Measurements from ENCODE around the gene RAB7A. TPM values are rescaled to one million over a fixed set of nuclear protein-coding genes. Genes with fewer than 3 reads are reported as not detected.

Gene RAB7A
- total and polyA plus RNA-seq, 12 donors: 76.7 to 446 (median 133) TPM

GRCh38 chr3:128786434-128787020, 60.5 kb downstream of the RAB7A start:
- Histone ChIP-seq H3K36me3 (replicated peaks in 1 of 2) (no peaks in the 10 kb centered on the region), H3K9me3 (replicated peaks in 1 of 3) (no peaks in the 10 kb centered on the region), H3K4me1 (replicated peaks in 1 of 2) (peaks cover 18 to 53% of the 10 kb centered on the region in 2 donors), H3K27ac (peak overlapping the region in 1 of 5 donors; percentile 41), H3K27me3 (no peaks in the 10 kb centered on the region), H3K4me3 (no peak overlapping the region)
- WGBS, 4 donors: 46 to 66% (median 53%) methylated on average over 3 of the region's 3 CpGs
- no peak for DNase-seq
- no peak for TF ChIP-seq CTCF (IDR thresholded peaks at IDR 0.05)
- no peak for TF ChIP-seq POLR2A (IDR thresholded peaks at IDR 0.05)
- intact Hi-C loops (cut with DNase I): no loop called here

- H3K36me3 ChIP-seq (replicated peaks in 1 of 2): no peaks in the 10 kb centered on the region
- 86 to 94% (median 90%) methylated on average over 11 to 12 of the region's 12 CpGs for WGBS, 4 donors
- no peak overlapping the region for H3K4me3 ChIP-seq
- no peaks in the 10 kb centered on the region for H3K9me3 ChIP-seq (replicated peaks in 1 of 3)
- no peak for DNase-seq
- peaks cover 18 to 53% of the 10 kb centered on the region in 2 donors for H3K4me1 ChIP-seq (replicated peaks in 1 of 2)
- intact Hi-C loops (cut with DNase I): no loop called here
- H3K27ac ChIP-seq: no peak overlapping the region
- no peaks in the 10 kb centered on the region for H3K27me3 ChIP-seq
- peak in 3 of 6 experiments; percentile 14 to 24 (median 22) for TF ChIP-seq CTCF (IDR thresholded peaks at IDR 0.05)
- no peak for TF ChIP-seq POLR2A (IDR thresholded peaks at IDR 0.05)
Observed at GRCh38 chr3:128787256-128788253, 61.6 kb downstream of the RAB7A start.

GRCh38 chr3:128788268-128788869, 62.4 kb downstream of the RAB7A start:
- intact Hi-C loops (cut with DNase I): no loop called here
- WGBS, 4 donors: 81 to 92% (median 88%) methylated on average over 5 of the region's 5 CpGs
- Histone ChIP-seq H3K36me3 (replicated peaks in 1 of 2) (no peaks in the 10 kb centered on the region), H3K4me1 (replicated peaks in 1 of 2) (peaks cover 18 to 57% of the 10 kb centered on the region in 2 donors), H3K27ac (no peak overlapping the region), H3K9me3 (replicated peaks in 1 of 3) (no peaks in the 10 kb centered on the region), H3K27me3 (no peaks in the 10 kb centered on the region), H3K4me3 (no peak overlapping the region)
- TF ChIP-seq POLR2A (IDR thresholded peaks at IDR 0.05) (no peak), CTCF (IDR thresholded peaks at IDR 0.05) (no peak)
- DNase-seq: no peak
